CD4-positive, CD25-positive, alpha-beta regulatory T cell (primary cell): Measurements from ENCODE around the gene PRR14. TPM values are rescaled to one million over a fixed set of nuclear protein-coding genes. Genes with fewer than 3 reads are reported as not detected.
"Not testable (repeated sequence)": the region's sequence is repeated elsewhere in the genome, so short reads cannot be mapped to it uniquely, and the experiment has no call there.

Experiments
- ATAC-seq, 2 donors: fragments of 150-1000 bp; cut with Tn5 transposase; one replicate each; pipeline ENCODE4 v1.10.0; 2021; ENCODE audit warnings: low read depth in 2 of 2, moderate number of reproducible peaks in 2 of 2, moderate library complexity in 1 of 2
- DNase-seq, 3 donors: peaks; one replicate each; pipeline versions ENCODE4 v3.0.0 to v3.0.0-alpha.2; 2012 to 2022; ENCODE audit warnings: mixed read lengths in 1 of 3
- H3K27ac ChIP-seq: one replicate; pipeline ENCODE4 v1.7.0; 2013; ENCODE audit warnings: mild to moderate bottlenecking, low read length; ENCODE audit not compliant: insufficient read depth, poor library complexity, severe bottlenecking
- H3K27me3 ChIP-seq: one replicate; pipeline ENCODE4 v1.7.0; 2013; ENCODE audit warnings: low read length; ENCODE audit not compliant: control insufficient read depth, insufficient read depth
- H3K36me3 ChIP-seq: one replicate; pipeline ENCODE4 v1.7.0; 2013; ENCODE audit warnings: mild to moderate bottlenecking, low read length, moderate library complexity; ENCODE audit not compliant: control insufficient read depth, insufficient read depth
- H3K4me1 ChIP-seq: 2 replicates; pipeline ENCODE4 v1.7.0; 2013; ENCODE audit warnings: mild to moderate bottlenecking, low read length; ENCODE audit not compliant: insufficient read depth, control insufficient read depth, poor library complexity, severe bottlenecking
- H3K4me3 ChIP-seq: one replicate; pipeline ENCODE4 v1.7.0; 2013; ENCODE audit warnings: low read depth, mild to moderate bottlenecking, low read length, moderate library complexity
- H3K9me3 ChIP-seq, 2 experiments: 1 replicate in 1 of 2; 2 replicates in 1 of 2; pipeline ENCODE4 v1.7.0; 2013; ENCODE audit warnings: low read length in 2 of 2, mild to moderate bottlenecking in 1 of 2, moderate library complexity in 1 of 2; ENCODE audit not compliant: control insufficient read depth in 2 of 2
- H3K27ac Mint-ChIP-seq, 3 donors: one replicate each; pipeline ENCODE4 v1.8.0; 2020 to 2022; ENCODE audit warnings: mild to moderate bottlenecking in 3 of 3, mixed read lengths in 3 of 3, moderate library complexity in 2 of 3
- H3K27me3 Mint-ChIP-seq: one replicate; pipeline ENCODE4 v1.8.0; 2022; ENCODE audit warnings: mild to moderate bottlenecking, mixed read lengths
- H3K36me3 Mint-ChIP-seq: one replicate; pipeline ENCODE4 v1.8.0; 2020; ENCODE audit warnings: mixed read lengths
- H3K4me1 Mint-ChIP-seq, 4 donors: one replicate each; pipeline ENCODE4 v1.8.0; 2020 to 2022; ENCODE audit warnings: mixed read lengths in 4 of 4, mild to moderate bottlenecking in 1 of 4
- H3K4me3 Mint-ChIP-seq, 4 donors: one replicate each; pipeline ENCODE4 v1.8.0; 2020 to 2022; ENCODE audit warnings: mild to moderate bottlenecking in 4 of 4, mixed read lengths in 4 of 4, moderate library complexity in 3 of 4
- H3K9me3 Mint-ChIP-seq, 7 donors: one replicate each; pipeline ENCODE4 v1.8.0; 2020 to 2022; ENCODE audit warnings: mixed read lengths in 7 of 7, mild to moderate bottlenecking in 3 of 7, moderate library complexity in 2 of 7
- polyA plus RNA-seq, 4 donors: library from polyadenylated mRNA; unstranded; fragments of 300-500 nt; fragmentation: Illumina TruSeq; gene quantifications; one replicate each; pipeline ENCODE4 v1.2.3, GENCODE V29; 2021
- total RNA-seq: library from RNA; stranded (reverse); gene quantifications from one replicate; pipeline ENCODE4 v1.2.3, GENCODE V29; 2022

The PRR14 gene
- total and polyA plus RNA-seq, 5 donors from 2014 or later = 12.7 to 104 (median 14.5) TPM

GRCh38 chr16:30622455-30623032 lies 28.2 kb upstream of the PRR14 start:
- no peaks in the 10 kb centered on the region for H3K4me1 Mint-ChIP-seq
- DNase-seq (no peak), ATAC-seq (no peak)
- Histone ChIP-seq H3K27me3 (peaks cover 8% of the 10 kb centered on the region), H3K36me3 (no peaks in the 10 kb centered on the region), H3K4me3 (no peak overlapping the region), H3K4me1 (no peaks in the 10 kb centered on the region), H3K9me3 (no peaks in the 10 kb centered on the region), H3K27ac (no peak overlapping the region)
- H3K4me3 Mint-ChIP-seq = peak overlapping the region in 1 of 4 donors; percentile 10
- H3K9me3 Mint-ChIP-seq = peaks cover 0 to 1% (median 0%) of the 10 kb centered on the region in 7 donors
- no peak overlapping the region for H3K27ac Mint-ChIP-seq
- peaks cover 37% of the 10 kb centered on the region for H3K27me3 Mint-ChIP-seq
- no peaks in the 10 kb centered on the region for H3K36me3 Mint-ChIP-seq

GRCh38 chr16:30623536-30624283 lies 27.1 kb upstream of the PRR14 start:
- Histone ChIP-seq H3K36me3 (no peaks in the 10 kb centered on the region), H3K4me1 (peaks cover 3% of the 10 kb centered on the region), H3K27ac (no peak overlapping the region), H3K27me3 (peaks cover 8% of the 10 kb centered on the region), H3K4me3 (no peak overlapping the region), H3K9me3 (no peaks in the 10 kb centered on the region)
- Mint-ChIP-seq H3K4me1 (peaks cover 2 to 3% (median 2%) of the 10 kb centered on the region in 4 donors), H3K9me3 (peaks cover 0 to 1% (median 0%) of the 10 kb centered on the region in 7 donors), H3K27ac (no peak overlapping the region), H3K4me3 (no peak overlapping the region), H3K36me3 (no peaks in the 10 kb centered on the region), H3K27me3 (peaks cover 39% of the 10 kb centered on the region)
- ATAC-seq (no peak), DNase-seq (no peak)

- Mint-ChIP-seq H3K9me3 (peaks cover 0 to 1% (median 0%) of the 10 kb centered on the region in 7 donors), H3K27me3 (peaks cover 27% of the 10 kb centered on the region), H3K27ac (no peak overlapping the region), H3K36me3 (no peaks in the 10 kb centered on the region), H3K4me1 (peaks cover 4 to 7% (median 4%) of the 10 kb centered on the region in 4 donors), H3K4me3 (no peak overlapping the region)
- Histone ChIP-seq H3K9me3 (no peaks in the 10 kb centered on the region), H3K4me1 (peaks cover 3% of the 10 kb centered on the region), H3K36me3 (no peaks in the 10 kb centered on the region), H3K27ac (no peak overlapping the region), H3K4me3 (no peak overlapping the region), H3K27me3 (peaks cover 2% of the 10 kb centered on the region)
- ATAC-seq (no peak), DNase-seq (no peak)
Measured at GRCh38 chr16:30626236-30626635, 24.5 kb upstream of the PRR14 start.

GRCh38 chr16:30628628-30629540 lies 21.9 kb upstream of the PRR14 start:
- peak overlapping the region in 2 of 3 donors; percentile 59 to 85 for H3K27ac Mint-ChIP-seq
- H3K9me3 Mint-ChIP-seq = no peaks in the 10 kb centered on the region
- DNase-seq = peak; percentile 74 to 84 (median 81)

GRCh38 chr16:30632454-30632853 lies 18.3 kb upstream of the PRR14 start:
- not testable (repeated sequence) for ATAC-seq, DNase-seq, H3K9me3 ChIP-seq, H3K27ac Mint-ChIP-seq, H3K9me3 Mint-ChIP-seq, H3K27me3 ChIP-seq, H3K4me3 ChIP-seq, H3K36me3 ChIP-seq, H3K4me1 ChIP-seq, H3K36me3 Mint-ChIP-seq, H3K27ac ChIP-seq
- peaks cover 16% of the 10 kb centered on the region for H3K27me3 Mint-ChIP-seq
- H3K4me3 Mint-ChIP-seq = peak overlapping the region in 1 of 4 donors; percentile 41
- H3K4me1 Mint-ChIP-seq = peaks cover 9 to 24% (median 17%) of the 10 kb centered on the region in 4 donors

More at GRCh38 chr16:30628628-30629540, 21.9 kb upstream of the PRR14 start:
- Mint-ChIP-seq H3K27me3 (peaks cover 5% of the 10 kb centered on the region), H3K4me3 (peak overlapping the region; percentile 45 to 82 (median 74)), H3K36me3 (no peaks in the 10 kb centered on the region), H3K4me1 (peaks cover 4 to 9% (median 5%) of the 10 kb centered on the region in 4 donors)
- peak; percentile 87 to 89 for ATAC-seq
- H3K36me3 ChIP-seq = no peaks in the 10 kb centered on the region
- H3K27me3 ChIP-seq = no peaks in the 10 kb centered on the region
- no peaks in the 10 kb centered on the region for H3K9me3 ChIP-seq
- H3K4me1 ChIP-seq = peaks cover 3% of the 10 kb centered on the region
- H3K4me3 ChIP-seq = peak overlapping the region; percentile 70
- peak overlapping the region; percentile 42 for H3K27ac ChIP-seq

GRCh38 chr16:30633526-30633925 lies 17.2 kb upstream of the PRR14 start:
- Histone ChIP-seq H3K4me3 (peak overlapping the region; percentile 64), H3K4me1 (peaks cover 8% of the 10 kb centered on the region), H3K36me3 (no peaks in the 10 kb centered on the region), H3K27ac (peak overlapping the region; percentile 95), H3K9me3 (no peaks in the 10 kb centered on the region), H3K27me3 (no peaks in the 10 kb centered on the region)
- no peak for DNase-seq
- no peaks in the 10 kb centered on the region for H3K36me3 Mint-ChIP-seq
- peak overlapping the region; percentile 89 to 96 (median 94) for H3K4me3 Mint-ChIP-seq
- no peak for ATAC-seq
- H3K27ac Mint-ChIP-seq = peak overlapping the region; percentile 95 to 98 (median 98)
- H3K4me1 Mint-ChIP-seq = peaks cover 9 to 23% (median 17%) of the 10 kb centered on the region in 4 donors
- peaks cover 15% of the 10 kb centered on the region for H3K27me3 Mint-ChIP-seq
- H3K9me3 Mint-ChIP-seq = no peaks in the 10 kb centered on the region

- H3K27ac Mint-ChIP-seq = no peak overlapping the region
Measured at GRCh38 chr16:30636599-30636998, 14.2 kb upstream of the PRR14 start.

More at GRCh38 chr16:30636599-30636998, 14.2 kb upstream of the PRR14 start:
- no peaks in the 10 kb centered on the region for H3K27me3 ChIP-seq
- H3K4me1 Mint-ChIP-seq = peaks cover 5 to 18% (median 13%) of the 10 kb centered on the region in 4 donors
- H3K36me3 Mint-ChIP-seq = no peaks in the 10 kb centered on the region
- no peak overlapping the region for H3K4me3 Mint-ChIP-seq
- no peaks in the 10 kb centered on the region for H3K36me3 ChIP-seq
- no peaks in the 10 kb centered on the region for H3K9me3 ChIP-seq
- H3K4me3 ChIP-seq = no peak overlapping the region
- peaks cover 11% of the 10 kb centered on the region for H3K27me3 Mint-ChIP-seq
- ATAC-seq (no peak), DNase-seq (no peak)
- no peaks in the 10 kb centered on the region for H3K9me3 Mint-ChIP-seq
- H3K4me1 ChIP-seq = peaks cover 5% of the 10 kb centered on the region
- H3K27ac ChIP-seq = no peak overlapping the region
